ENCODE data around the gene BIRC7. TPM values are rescaled to one million over a fixed set of nuclear protein-coding genes. Genes with fewer than 3 reads are reported as not detected.
"Not testable (repeated sequence)": the region's sequence is repeated elsewhere in the genome, so short reads cannot be mapped to it uniquely, and the experiment has no call there.

Gene BIRC7
- total RNA-seq, 1 donor from 2014 or later: not detected

GRCh38 chr20:63246490-63247288 lies 11.0 kb downstream of the BIRC7 start:
- DNase-seq (ENCODE audit: low spot score) (no peak), ATAC-seq (peak; percentile 51)

GRCh38 chr20:63247671-63248228 lies 12.0 kb downstream of the BIRC7 start:
- ATAC-seq: no peak
- no peak for DNase-seq (ENCODE audit: low spot score)

GRCh38 chr20:63248835-63249591 lies 13.3 kb downstream of the BIRC7 start:
- no peak for ATAC-seq
- no peak for DNase-seq (ENCODE audit: low spot score)

GRCh38 chr20:63249891-63250290 lies 14.2 kb downstream of the BIRC7 start:
- no peak for DNase-seq (ENCODE audit: low spot score)

GRCh38 chr20:63251350-63251749 lies 15.6 kb downstream of the BIRC7 start:
- ATAC-seq; DNase-seq (ENCODE audit: low spot score): not testable (repeated sequence)

More at GRCh38 chr20:63249891-63250290, 14.2 kb downstream of the BIRC7 start:
- no peak for ATAC-seq

- DNase-seq (ENCODE audit: low spot score) (no peak), ATAC-seq (no peak)
Observed at GRCh38 chr20:63252284-63252711, 16.6 kb downstream of the BIRC7 start.

- no peak for DNase-seq (ENCODE audit: low spot score)
Observed at GRCh38 chr20:63253065-63253437, 17.3 kb downstream of the BIRC7 start.

GRCh38 chr20:63253438-63254231 lies 17.9 kb downstream of the BIRC7 start:
- ATAC-seq: no peak
- DNase-seq (ENCODE audit: low spot score): no peak

More at GRCh38 chr20:63253065-63253437, 17.3 kb downstream of the BIRC7 start:
- ATAC-seq: no peak

- ATAC-seq (no peak), DNase-seq (ENCODE audit: low spot score) (no peak)
Observed at GRCh38 chr20:63254232-63254605, 18.5 kb downstream of the BIRC7 start, which contains the start of gene NKAIN4. TSS of gene NKAIN4 (minus strand) at chr20:63254463. CDS start at chr20:63254450, 13 bp downstream.

GRCh38 chr20:63254606-63255384 lies 19.1 kb downstream of the BIRC7 start:
- DNase-seq (ENCODE audit: low spot score) (no peak), ATAC-seq (peak; percentile 28)

- ATAC-seq (no peak), DNase-seq (ENCODE audit: low spot score) (no peak)
Observed at GRCh38 chr20:63255931-63256704, 20.4 kb downstream of the BIRC7 start.

- no peak for ATAC-seq
- no peak for DNase-seq (ENCODE audit: low spot score)
Observed at GRCh38 chr20:63256954-63257353, 21.2 kb downstream of the BIRC7 start.

GRCh38 chr20:63257629-63258028 lies 21.9 kb downstream of the BIRC7 start:
- DNase-seq (ENCODE audit: low spot score) (no peak), ATAC-seq (no peak)

- DNase-seq (ENCODE audit: low spot score) (no peak), ATAC-seq (no peak)
Observed at GRCh38 chr20:63258781-63259180, 23.1 kb downstream of the BIRC7 start.

- no peak for DNase-seq (ENCODE audit: low spot score)
- no peak for ATAC-seq
Observed at GRCh38 chr20:63259734-63260460, 24.2 kb downstream of the BIRC7 start.

- DNase-seq (ENCODE audit: low spot score): no peak
- no peak for ATAC-seq
Observed at GRCh38 chr20:63260521-63260920, 24.8 kb downstream of the BIRC7 start.

GRCh38 chr20:63261060-63261794 lies 25.5 kb downstream of the BIRC7 start:
- no peak for DNase-seq (ENCODE audit: low spot score)

More at GRCh38 chr20:63261060-63261794, 25.5 kb downstream of the BIRC7 start:
- no peak for ATAC-seq
